ENCODE results near the gene DLG1.
A peak's percentile ranks its signal among the peaks of the same experiment; 100 is the strongest.

DLG1 gene

GRCh38 chr3:197309528-197310361, 11.3 kb upstream of the DLG1 start:
- TF ChIP-seq CTCF (IDR thresholded peaks at IDR 0.05; ENCODE audit: low read depth, low read length), result no peak
- in situ Hi-C loops (cut with HindIII; ENCODE audit: low sequenced_read_pairs), result no loop called here
- peak; percentile 97 for DNase-seq (ENCODE audit: low read depth, low spot score)
- no peak overlapping the region for H3K4me3 ChIP-seq (ENCODE audit: low read depth, low read length)

GRCh38 chr3:197308591-197308990, 10.2 kb upstream of the DLG1 start:
- no peak for TF ChIP-seq CTCF (IDR thresholded peaks at IDR 0.05; ENCODE audit: low read depth, low read length)
- in situ Hi-C loops (cut with HindIII; ENCODE audit: low sequenced_read_pairs), result no loop called here
- H3K4me3 ChIP-seq (ENCODE audit: low read depth, low read length), result no peak overlapping the region
- peak; percentile 83 for DNase-seq (ENCODE audit: low read depth, low spot score)

- DNase-seq (ENCODE audit: low read depth, low spot score), result peak; percentile 87
Measured at GRCh38 chr3:197306374-197307086, 8.1 kb upstream of the DLG1 start.

GRCh38 chr3:197305854-197306253, 7.4 kb upstream of the DLG1 start:
- in situ Hi-C loops (cut with HindIII; ENCODE audit: low sequenced_read_pairs), result no loop called here
- H3K4me3 ChIP-seq (ENCODE audit: low read depth, low read length), result no peak overlapping the region
- TF ChIP-seq CTCF (IDR thresholded peaks at IDR 0.05; ENCODE audit: low read depth, low read length), result no peak
- DNase-seq (ENCODE audit: low read depth, low spot score), result peak; percentile 82

More at GRCh38 chr3:197306374-197307086, 8.1 kb upstream of the DLG1 start:
- no peak overlapping the region for H3K4me3 ChIP-seq (ENCODE audit: low read depth, low read length)
- in situ Hi-C loops (cut with HindIII; ENCODE audit: low sequenced_read_pairs), result no loop called here
- no peak for TF ChIP-seq CTCF (IDR thresholded peaks at IDR 0.05; ENCODE audit: low read depth, low read length)

- in situ Hi-C loops (cut with HindIII; ENCODE audit: low sequenced_read_pairs), result no loop called here
- TF ChIP-seq CTCF (IDR thresholded peaks at IDR 0.05; ENCODE audit: low read depth, low read length), result no peak
- H3K4me3 ChIP-seq (ENCODE audit: low read depth, low read length), result no peak overlapping the region
- DNase-seq (ENCODE audit: low read depth, low spot score), result no peak
Measured at GRCh38 chr3:197303452-197303851, 5.0 kb upstream of the DLG1 start.

GRCh38 chr3:197302696-197303341, 4.4 kb upstream of the DLG1 start:
- in situ Hi-C loops (cut with HindIII; ENCODE audit: low sequenced_read_pairs), result no loop called here
- DNase-seq (ENCODE audit: low read depth, low spot score), result peak; percentile 84
- no peak overlapping the region for H3K4me3 ChIP-seq (ENCODE audit: low read depth, low read length)
- TF ChIP-seq CTCF (IDR thresholded peaks at IDR 0.05; ENCODE audit: low read depth, low read length), result peak; percentile 8
